Measurements from ENCODE around the gene PLCB1.

Gene PLCB1

GRCh38 chr20:8443464-8444072 is 311.5 kb downstream of the PLCB1 start:
- DNase-seq (ENCODE audit: low spot score): no peak

DNA sequence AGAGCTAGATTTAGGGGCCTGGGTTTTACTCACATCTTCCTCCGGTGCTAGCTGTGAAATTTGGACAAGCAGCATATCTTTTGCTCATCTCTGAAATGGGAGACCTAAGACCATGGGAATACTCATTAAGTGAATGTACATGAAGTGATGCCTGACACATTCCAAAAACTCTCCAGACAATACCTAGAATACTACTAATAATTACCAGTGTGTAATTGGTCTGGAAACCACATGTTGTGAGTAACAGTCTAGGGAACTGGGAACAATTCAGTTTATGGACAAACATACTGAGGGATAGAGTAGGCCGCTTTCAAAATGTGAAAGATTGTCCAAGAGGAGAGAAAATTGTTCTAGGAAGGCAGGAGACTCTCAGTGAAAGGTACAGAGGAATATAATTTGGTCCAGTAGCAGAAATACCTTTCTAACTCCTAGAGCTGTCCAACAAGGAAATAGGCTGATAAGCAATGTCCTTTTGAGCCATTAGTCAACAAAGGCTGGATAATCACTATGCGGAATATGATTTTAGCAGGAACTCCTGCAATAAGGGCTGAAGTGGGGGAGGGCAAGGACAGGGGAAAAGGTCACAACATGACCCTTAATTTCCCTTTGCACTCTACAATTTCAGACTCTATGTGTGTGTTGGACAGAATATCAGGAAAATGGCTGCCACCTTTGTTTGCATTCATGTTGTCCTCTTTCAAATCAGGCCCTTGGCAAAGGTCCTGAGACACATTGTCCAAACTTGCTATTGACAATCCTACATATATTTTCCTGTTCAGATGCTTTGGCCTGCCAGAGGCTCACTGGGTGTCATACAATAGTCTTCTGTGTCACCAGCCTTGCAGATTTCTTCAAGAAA is 315.4 kb downstream of the PLCB1 start:
- peak; percentile 46 for DNase-seq (ENCODE audit: low spot score)

- DNase-seq (ENCODE audit: low spot score): peak; percentile 31
Measured at GRCh38 chr20:8449123-8449522, 317.1 kb downstream of the PLCB1 start.

DNA sequence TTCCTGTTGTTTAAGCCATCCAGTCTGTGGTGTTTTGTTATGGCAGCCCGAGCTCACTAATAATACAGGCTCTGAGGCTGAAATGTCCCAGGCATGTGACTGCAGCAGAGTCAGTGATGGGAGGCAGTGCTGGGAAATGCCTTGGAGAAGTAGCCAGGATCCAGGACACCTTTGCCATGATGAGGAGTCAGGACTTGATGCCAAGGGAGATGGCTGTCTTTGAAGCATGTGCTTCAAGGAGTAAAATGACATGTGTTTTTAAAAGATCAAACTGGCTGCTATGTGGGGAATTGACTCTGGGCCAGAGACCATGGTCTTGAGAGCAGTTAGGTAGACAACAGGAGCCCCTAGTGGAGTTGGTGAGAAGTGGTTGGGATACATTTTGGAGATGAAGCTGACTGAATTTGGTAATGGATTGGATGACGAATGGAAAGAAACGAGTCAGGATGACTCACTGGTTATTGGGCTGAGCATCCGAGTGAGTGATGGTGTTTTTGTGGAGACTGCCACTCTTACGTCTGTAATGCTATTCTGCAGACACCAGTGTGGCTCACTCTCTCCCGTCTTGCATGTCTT is 322.2 kb downstream of the PLCB1 start:
- DNase-seq (ENCODE audit: low spot score): peak; percentile 90

DNA sequence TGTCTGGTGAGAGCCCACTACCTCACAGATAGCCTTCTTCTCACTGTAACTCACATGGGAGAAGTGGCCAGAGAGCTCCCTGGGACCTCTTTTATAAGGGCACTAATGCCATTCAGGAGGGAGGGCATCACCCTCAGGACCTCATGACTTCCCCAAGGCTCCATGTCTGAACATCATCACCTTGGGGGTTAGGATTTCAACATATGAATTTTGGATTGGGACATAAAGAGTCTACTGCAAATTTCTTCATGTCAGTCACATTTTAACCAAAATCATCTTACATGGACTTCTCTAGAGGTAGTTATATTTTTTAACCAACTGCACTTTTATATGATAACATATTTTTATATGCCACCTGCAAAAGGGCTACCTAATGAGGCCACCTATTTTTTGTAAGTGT is 324.7 kb downstream of the PLCB1 start:
- no peak for DNase-seq (ENCODE audit: low spot score)

DNA sequence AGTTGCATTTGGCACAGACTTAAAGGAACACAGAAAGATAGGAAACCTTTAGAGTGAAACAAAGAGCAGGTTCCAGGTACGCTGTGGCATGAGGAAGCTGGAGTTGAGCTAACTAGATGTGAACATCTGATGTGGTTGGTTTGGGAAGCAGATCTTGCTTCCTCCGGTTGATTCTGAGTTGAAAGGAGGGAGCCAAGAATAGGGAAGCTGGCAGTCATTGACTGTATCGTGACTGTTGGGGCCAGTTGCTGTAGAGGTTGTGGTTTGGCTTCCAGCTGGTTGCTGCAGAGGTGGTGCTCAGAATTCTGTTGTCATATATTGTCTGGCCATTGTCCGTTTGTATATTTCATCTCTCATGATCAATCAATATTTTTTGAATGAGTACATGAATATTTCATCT is 325.9 kb downstream of the PLCB1 start:
- DNase-seq (ENCODE audit: low spot score): no peak

DNA sequence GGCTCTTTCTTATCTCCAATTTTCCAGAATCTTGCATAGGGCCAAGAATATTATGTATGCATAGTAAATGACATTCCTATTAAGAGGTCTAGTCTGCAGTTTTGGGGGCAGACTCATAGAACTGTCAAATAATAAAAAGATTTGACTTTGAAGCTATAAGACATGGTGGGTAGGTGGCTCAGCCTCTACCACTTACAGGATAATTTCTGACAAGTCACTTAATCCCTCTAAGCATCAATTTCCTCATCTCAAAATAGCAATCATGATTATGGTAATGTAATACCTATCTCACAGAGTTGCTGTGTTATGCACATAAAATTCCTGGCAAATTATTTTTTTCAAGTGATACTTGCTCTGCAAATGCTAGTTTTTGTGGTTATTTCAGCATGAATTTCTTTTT is 329.1 kb downstream of the PLCB1 start:
- no peak for DNase-seq (ENCODE audit: low spot score)

- peak; percentile 16 for DNase-seq (ENCODE audit: low spot score)
Measured at GRCh38 chr20:8464368-8464767, 332.3 kb downstream of the PLCB1 start.

GRCh38 chr20:8466781-8467180 is 334.7 kb downstream of the PLCB1 start:
- DNase-seq (ENCODE audit: low spot score): peak; percentile 39

DNA sequence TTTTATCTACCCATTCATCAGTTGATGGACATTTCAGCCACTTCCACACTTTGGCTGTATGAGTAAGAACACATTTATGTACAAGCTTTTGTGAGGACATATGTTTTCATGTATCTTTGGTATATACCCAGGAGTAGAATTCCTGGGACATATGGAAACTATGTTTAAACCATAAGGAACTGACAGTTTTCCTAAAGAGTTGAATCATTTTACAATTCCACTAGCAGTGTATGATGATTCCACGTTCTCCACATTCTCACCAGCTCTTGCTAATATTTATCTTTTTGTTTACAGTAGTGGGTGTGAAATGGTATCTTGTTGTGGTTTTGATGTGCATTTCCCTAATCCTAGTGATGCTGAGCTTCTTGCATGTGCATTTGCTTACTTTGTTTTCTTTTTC is 338.1 kb downstream of the PLCB1 start:
- DNase-seq (ENCODE audit: low spot score): no peak

DNA sequence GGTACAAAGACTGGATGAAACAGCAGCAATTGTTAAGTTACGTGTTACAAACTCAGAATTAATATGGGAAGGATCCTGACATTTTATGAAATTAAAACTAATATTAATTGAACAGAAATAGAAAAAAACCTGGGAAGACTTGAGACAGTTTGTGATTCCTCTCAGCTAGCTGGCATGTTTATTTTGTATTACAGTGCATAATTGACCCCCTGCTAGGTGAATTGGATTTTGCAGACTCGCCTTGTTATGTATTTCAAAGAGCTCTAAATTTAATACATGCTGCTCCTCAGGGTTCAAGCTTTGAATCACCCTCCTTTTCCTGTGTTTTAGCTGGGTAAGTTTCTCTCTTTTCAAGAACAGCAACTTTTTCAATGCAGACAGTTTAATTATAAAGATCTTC is 339.4 kb downstream of the PLCB1 start:
- no peak for DNase-seq (ENCODE audit: low spot score)

DNA sequence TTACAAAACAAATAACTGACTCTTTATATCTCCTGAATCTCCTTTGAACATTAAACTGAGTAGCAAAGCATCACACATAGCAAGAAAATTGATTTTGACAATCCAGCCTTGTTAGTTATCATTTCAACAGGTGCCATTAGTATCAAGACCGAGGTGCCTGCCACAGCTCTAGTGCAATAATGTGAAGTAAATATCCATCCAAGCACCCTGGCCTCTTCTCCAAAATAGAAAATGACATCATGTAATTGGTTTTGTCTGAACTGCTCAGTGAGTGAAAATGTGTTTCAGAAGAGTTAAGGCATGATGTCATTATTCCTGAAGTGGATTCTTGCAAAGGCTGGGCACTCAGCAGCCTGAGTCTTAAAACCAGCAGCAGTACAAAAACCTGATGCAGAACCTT is 341.4 kb downstream of the PLCB1 start:
- peak; percentile 4 for DNase-seq (ENCODE audit: low spot score)

DNA sequence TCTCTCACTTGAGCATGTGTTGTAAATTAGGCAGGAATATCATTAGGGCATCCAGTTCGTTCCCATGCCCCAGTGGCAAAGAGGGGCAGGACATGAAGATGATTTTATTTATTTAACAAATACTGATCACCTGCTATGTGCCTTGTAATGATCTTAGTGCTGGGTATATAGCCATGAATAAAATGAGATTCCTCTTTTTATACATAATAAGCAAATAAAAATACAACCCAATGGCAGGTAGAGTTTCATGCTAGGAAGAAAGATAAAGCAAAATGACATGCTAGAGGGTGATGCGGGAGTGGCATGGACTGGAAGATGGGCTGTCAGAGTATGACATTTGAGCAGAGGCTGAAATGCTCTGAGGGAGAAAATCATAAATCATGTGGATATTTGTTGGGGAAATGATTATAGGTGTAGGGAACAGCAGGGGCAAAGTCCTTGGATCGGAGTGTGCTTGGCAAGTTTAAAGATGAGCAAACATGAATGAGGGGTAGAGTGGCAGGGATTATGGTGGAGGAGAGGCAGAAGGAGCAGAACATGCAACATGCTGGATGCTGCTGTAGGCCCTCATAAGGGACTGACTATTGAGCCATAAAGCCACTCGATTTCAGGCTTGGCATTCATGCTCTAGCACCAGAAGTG is 342.1 kb downstream of the PLCB1 start:
- DNase-seq (ENCODE audit: low spot score): no peak

- peak; percentile 33 for DNase-seq (ENCODE audit: low spot score)
Measured at GRCh38 chr20:8476021-8476420, 344.0 kb downstream of the PLCB1 start.

DNA sequence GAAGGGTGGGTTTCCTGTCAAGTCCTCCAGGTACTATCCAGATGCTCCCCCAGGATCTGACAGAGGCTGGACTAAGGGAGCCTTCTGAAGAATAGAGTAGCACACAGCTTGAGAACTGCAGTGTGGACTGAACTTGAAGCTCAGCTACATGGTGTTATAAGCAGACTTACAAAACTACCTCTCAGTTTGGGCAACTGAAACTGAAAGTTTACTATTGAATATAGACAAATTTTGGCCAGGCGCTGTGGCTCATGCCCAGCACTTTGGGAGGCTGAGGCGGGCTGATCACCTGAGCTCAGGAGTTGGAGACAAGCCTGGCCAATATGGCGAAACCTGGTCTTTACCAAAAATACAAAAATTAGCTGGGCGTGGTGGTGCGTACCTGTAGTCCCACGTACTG is 348.5 kb downstream of the PLCB1 start:
- no peak for DNase-seq (ENCODE audit: low spot score)

DNA sequence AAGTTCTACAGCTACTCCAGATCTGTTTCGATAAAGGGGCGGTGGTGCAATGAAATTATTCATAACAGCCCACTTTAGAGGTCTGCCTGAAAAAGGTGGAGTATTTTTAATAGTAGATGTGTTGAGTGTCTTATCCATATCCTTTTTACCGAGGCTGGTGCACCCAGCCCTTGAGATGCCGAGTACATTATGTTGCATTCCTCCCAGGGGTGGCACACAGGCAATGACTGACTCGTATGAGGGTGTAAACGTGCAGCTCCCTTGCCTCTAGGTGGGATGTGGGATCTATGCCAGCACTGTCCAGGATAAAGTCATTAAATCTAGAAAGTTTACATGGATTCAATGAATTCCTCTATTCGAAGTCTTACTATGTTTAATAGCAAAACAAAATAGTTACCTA is 355.6 kb downstream of the PLCB1 start:
- DNase-seq (ENCODE audit: low spot score): no peak

DNA sequence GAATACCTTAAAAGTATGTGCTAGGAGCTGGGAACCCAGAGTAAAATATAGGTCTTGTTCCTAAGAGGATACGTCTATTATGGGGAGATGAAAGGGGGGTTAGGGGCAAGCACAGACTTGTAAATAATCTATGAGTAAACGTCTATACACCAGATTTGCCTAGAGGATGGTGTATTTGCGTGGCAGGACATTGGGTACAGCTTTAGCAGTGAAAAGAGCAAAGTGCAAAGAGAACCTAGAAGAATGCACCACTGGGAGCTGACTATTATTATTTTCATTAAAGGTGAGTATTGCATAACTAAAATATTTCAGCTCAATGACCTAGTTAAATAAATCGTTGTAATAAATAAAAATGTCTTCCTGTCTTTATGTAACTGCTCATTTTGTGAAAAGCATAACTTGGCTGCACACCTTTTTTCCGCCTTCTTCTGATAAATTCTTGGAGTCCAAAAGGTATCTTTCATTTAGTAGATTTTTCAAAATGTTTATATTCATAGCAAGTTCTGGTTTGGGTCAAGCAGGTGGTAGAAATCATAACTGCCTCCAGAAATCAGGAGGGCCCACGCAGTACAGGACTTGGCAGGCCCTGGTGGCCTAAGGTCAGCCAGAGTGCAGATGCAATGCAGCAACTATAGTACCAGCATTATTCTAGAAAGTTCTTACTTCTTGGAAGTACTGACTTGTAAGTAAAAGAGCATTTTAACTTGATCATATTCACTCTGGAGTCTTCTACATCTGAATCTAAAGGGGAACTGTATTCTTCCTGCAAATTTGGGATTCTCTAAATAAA is 357.2 kb downstream of the PLCB1 start:
- DNase-seq (ENCODE audit: low spot score): no peak

DNA sequence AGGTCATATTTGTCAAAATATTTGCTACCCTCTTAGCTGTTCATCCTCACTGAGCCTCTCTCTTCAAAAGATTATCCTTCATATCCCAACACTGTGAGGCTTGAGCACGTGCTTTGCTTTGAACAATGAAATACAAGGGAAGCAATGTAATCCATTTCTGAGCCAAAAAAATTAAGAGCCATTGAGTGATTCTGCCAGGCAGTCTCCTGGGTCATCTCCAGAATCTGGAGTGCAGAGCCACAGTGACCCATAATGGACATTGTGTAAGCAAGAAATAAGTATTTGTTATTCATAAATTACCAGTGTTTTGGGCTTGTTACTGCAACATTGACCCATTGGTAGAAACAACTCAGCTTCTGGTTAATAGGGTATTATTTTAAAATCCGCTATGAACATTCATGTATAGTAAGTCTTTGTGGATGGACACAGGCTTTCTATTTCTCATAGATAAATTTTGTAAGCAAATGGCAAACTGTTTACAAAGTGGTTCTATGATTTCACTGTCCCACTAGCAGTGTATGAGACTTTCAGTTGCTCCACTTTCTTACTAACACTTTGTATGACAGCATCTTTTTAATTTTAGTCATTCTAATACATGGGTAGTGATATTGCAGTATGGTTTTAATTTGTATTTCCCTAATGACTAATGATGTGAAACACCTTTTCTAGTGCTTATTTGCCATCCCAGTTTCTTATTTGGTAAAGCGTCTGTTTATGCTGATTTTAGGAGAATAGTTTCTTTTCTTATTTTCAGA is 358.2 kb downstream of the PLCB1 start:
- DNase-seq (ENCODE audit: low spot score): no peak

DNA sequence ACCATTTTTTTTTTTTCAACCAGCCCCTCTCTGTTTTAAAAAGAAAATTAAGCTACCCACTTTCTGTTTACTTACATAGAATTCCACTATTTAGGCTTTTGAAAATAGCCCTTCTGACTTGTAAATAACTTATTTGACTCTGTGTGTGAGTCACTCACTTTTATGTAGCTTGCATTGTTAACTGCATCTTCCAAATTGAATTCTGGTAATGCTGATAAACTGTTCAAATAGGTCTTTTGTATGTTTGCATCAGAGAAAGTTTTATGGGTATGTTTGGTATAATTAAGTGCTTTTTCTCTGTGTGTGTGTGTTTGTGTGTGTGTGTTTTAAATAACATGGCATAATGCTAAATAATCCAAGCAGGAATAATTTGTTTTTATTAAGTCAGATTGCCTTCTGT is 360.1 kb downstream of the PLCB1 start:
- no peak for DNase-seq (ENCODE audit: low spot score)

- no peak for DNase-seq (ENCODE audit: low spot score)
Measured at GRCh38 chr20:8498571-8498970, 366.5 kb downstream of the PLCB1 start.

GRCh38 chr20:8504030-8504429 is 372.0 kb downstream of the PLCB1 start:
- no peak for DNase-seq (ENCODE audit: low spot score)

Measured in kidney tubule cell (primary cell).